Suprapubic skin (tissue), 3 donors: ENCODE results near the gene ELP6.
"Not testable (repeated sequence)": the region's sequence is repeated elsewhere in the genome, so short reads cannot be mapped to it uniquely, and the experiment has no call there.

ENCODE experiments used
- EP300 ChIP-seq: sonication (generic); formaldehyde crosslinking; IDR thresholded peaks from one replicate; pipeline ENCODE4 v1.6.1; 2017; ENCODE audit warnings: antibody characterized with exemption
- POLR2A ChIP-seq, 2 donors: fragments of 450-650 bp; IDR thresholded peaks; one replicate each; pipeline ENCODE4 v1.6.1; 2017; ENCODE audit warnings: antibody characterized with exemption in 2 of 2, mild to moderate bottlenecking in 2 of 2, moderate library complexity in 2 of 2
- TF ChIP-seq, protein P1 (sequence below), 2 donors: fragments of 200-600 bp in 1 of 2; fragments of 450-650 bp in 1 of 2; sonication (generic) in 1 of 2; IDR thresholded peaks; one replicate each; pipeline ENCODE4 v1.5.1; 2016 to 2019; ENCODE audit warnings: antibody characterized with exemption in 2 of 2, mild to moderate bottlenecking in 1 of 2, moderate library complexity in 1 of 2

DNA sequence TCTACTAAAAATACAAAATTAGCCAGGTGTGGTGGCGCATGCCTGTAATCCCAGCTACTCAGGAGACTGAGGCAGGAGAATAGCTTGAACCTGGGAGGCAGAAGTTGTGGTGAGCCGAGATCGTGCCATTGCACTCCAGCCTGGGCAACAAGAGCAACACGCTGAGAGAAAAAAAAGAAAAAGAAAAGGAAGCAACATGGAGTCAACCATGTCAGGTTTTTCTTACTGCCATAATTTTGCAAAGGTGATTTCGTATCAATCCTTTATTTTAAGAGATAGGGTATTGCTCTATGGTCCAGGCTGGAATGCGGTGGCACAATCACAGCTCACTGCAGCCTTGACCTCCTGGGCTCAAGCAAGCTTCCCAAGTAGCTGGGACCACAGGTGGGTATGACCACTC is 33.2 kb downstream of the ELP6 start:
- TF ChIP-seq, protein P1, sequence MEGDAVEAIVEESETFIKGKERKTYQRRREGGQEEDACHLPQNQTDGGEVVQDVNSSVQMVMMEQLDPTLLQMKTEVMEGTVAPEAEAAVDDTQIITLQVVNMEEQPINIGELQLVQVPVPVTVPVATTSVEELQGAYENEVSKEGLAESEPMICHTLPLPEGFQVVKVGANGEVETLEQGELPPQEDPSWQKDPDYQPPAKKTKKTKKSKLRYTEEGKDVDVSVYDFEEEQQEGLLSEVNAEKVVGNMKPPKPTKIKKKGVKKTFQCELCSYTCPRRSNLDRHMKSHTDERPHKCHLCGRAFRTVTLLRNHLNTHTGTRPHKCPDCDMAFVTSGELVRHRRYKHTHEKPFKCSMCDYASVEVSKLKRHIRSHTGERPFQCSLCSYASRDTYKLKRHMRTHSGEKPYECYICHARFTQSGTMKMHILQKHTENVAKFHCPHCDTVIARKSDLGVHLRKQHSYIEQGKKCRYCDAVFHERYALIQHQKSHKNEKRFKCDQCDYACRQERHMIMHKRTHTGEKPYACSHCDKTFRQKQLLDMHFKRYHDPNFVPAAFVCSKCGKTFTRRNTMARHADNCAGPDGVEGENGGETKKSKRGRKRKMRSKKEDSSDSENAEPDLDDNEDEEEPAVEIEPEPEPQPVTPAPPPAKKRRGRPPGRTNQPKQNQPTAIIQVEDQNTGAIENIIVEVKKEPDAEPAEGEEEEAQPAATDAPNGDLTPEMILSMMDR (IDR thresholded peaks at IDR 0.05), result not testable (repeated sequence)
- not testable (repeated sequence) for TF ChIP-seq EP300; POLR2A (IDR thresholded peaks at IDR 0.05)
